Endothelial cell of umbilical vein (primary cell): ENCODE measurements around the gene NATD1.

Experiments used
- POLR2A ChIP-seq: IDR thresholded peaks from 2 replicates; pipeline ENCODE4 v1.6.1; 2012; ENCODE audit warnings: low read depth, mild to moderate bottlenecking, control low read depth, low read length
- POLR2AphosphoS5 ChIP-seq: IDR thresholded peaks from 2 replicates; pipeline ENCODE4 v1.6.1; 2012; ENCODE audit warnings: low read depth, mild to moderate bottlenecking, control low read depth, low read length, moderate library complexity; ENCODE audit not compliant: insufficient read depth
- TF ChIP-seq, protein P1 (sequence below): IDR thresholded peaks from 2 replicates; pipeline ENCODE4 v1.6.1; 2011; ENCODE audit not compliant: insufficient read depth, insufficient read length
- TF ChIP-seq, protein P2 (sequence below), 2 donors: IDR thresholded peaks; 1 replicate in 1 of 2; 2 replicates in 1 of 2; pipeline ENCODE4 v1.5.1; 2011; ENCODE audit warnings: low read length in 2 of 2, mild to moderate bottlenecking in 2 of 2, moderate library complexity in 2 of 2, control low read depth in 1 of 2, inconsistent platforms in 1 of 2, low read depth in 1 of 2; ENCODE audit not compliant: insufficient read depth in 1 of 2; ENCODE audit errors: extremely low read depth in 1 of 2

DNA sequence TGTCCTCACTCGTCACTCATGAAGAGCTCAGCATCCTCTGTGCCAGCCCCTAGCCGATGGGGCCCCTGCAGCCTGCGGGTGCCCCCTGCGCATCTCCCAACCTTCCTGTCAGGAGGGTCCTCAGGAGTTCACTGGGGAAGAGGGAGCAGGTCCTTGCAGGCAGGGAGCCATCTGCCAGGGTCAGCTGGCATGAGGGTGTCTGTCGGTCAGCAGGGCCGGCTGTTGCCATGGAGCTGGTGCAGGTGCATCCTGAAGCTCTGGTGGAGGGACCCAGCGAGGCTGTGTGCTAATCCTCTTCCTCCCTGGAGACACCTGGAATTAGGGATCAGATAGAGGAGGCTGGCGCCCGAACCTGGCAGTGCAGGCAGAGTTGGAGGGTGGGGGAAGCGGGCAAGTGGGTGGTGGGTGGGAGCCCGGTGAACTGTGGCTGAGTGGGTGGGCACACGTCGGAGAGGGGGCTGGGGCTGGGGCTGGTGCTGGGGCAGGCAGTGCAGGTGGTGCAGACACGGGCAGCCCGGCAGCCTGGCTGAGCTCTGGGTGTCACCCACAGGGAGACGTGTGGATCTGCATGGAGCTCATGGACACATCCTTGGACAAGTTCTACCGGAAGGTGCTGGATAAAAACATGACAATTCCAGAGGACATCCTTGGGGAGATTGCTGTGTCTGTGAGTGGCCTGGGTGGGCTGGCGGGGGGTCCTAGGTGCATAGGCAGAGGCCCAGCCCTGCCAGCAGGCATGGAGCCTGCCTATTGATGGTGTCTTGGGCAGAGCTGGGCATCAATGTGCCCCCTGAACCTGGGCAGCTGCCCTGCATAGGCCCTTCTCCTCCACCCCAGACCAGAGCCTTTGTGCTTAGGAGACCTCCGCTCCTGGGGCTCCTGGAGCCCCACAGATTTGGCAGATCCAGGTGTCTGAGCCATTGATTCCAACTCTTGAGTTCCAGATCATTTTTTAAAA lies 48.7 kb upstream of the NATD1 start:
- TF ChIP-seq POLR2A (no peak), POLR2AphosphoS5 (no peak)
- TF ChIP-seq, protein P1, sequence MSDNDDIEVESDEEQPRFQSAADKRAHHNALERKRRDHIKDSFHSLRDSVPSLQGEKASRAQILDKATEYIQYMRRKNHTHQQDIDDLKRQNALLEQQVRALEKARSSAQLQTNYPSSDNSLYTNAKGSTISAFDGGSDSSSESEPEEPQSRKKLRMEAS = no peak
- TF ChIP-seq, protein P2, sequence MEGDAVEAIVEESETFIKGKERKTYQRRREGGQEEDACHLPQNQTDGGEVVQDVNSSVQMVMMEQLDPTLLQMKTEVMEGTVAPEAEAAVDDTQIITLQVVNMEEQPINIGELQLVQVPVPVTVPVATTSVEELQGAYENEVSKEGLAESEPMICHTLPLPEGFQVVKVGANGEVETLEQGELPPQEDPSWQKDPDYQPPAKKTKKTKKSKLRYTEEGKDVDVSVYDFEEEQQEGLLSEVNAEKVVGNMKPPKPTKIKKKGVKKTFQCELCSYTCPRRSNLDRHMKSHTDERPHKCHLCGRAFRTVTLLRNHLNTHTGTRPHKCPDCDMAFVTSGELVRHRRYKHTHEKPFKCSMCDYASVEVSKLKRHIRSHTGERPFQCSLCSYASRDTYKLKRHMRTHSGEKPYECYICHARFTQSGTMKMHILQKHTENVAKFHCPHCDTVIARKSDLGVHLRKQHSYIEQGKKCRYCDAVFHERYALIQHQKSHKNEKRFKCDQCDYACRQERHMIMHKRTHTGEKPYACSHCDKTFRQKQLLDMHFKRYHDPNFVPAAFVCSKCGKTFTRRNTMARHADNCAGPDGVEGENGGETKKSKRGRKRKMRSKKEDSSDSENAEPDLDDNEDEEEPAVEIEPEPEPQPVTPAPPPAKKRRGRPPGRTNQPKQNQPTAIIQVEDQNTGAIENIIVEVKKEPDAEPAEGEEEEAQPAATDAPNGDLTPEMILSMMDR (IDR thresholded peaks at IDR 0.05; ENCODE audit: extremely low read depth in 1 of 2, insufficient read depth in 1 of 2, low read depth in 1 of 2, low read length in 2 of 2) = no peak
